ENCODE results near the gene TMEM253.
A peak's percentile ranks its signal among the peaks of the same experiment; 100 is the strongest.

Gene TMEM253

GRCh38 chr14:21078287-21078686 lies 22.6 kb upstream of the TMEM253 start:
- Mint-ChIP-seq H3K4me3 (no peak overlapping the region), H3K9me3 (no peaks in the 10 kb centered on the region), H3K27me3 (ENCODE audit: low read depth) (peaks cover 10% of the 10 kb centered on the region), H3K36me3 (ENCODE audit: low read depth) (no peaks in the 10 kb centered on the region), H3K4me1 (ENCODE audit: low read depth) (no peaks in the 10 kb centered on the region), H3K27ac (no peak overlapping the region)

GRCh38 chr14:21078726-21079125 lies 22.1 kb upstream of the TMEM253 start:
- H3K27ac Mint-ChIP-seq = no peak overlapping the region
- H3K27me3 Mint-ChIP-seq (ENCODE audit: low read depth) = peaks cover 6% of the 10 kb centered on the region
- no peaks in the 10 kb centered on the region for H3K4me1 Mint-ChIP-seq (ENCODE audit: low read depth)
- no peak overlapping the region for H3K4me3 Mint-ChIP-seq
- no peaks in the 10 kb centered on the region for H3K9me3 Mint-ChIP-seq
- H3K36me3 Mint-ChIP-seq (ENCODE audit: low read depth) = no peaks in the 10 kb centered on the region

- Mint-ChIP-seq H3K9me3 (no peaks in the 10 kb centered on the region), H3K36me3 (ENCODE audit: low read depth) (no peaks in the 10 kb centered on the region), H3K27me3 (ENCODE audit: low read depth) (peaks cover 3% of the 10 kb centered on the region)
These were observed 19.2 kb upstream of the TMEM253 start for GRCh38 chr14:21081521-21082142.

GRCh38 chr14:21083565-21084325 lies 17.1 kb upstream of the TMEM253 start:
- Mint-ChIP-seq H3K36me3 (ENCODE audit: low read depth) (no peaks in the 10 kb centered on the region), H3K4me1 (ENCODE audit: low read depth) (peaks cover 13% of the 10 kb centered on the region), H3K4me3 (no peak overlapping the region), H3K9me3 (no peaks in the 10 kb centered on the region), H3K27ac (no peak overlapping the region), H3K27me3 (ENCODE audit: low read depth) (peaks cover 3% of the 10 kb centered on the region)

More at GRCh38 chr14:21081521-21082142, 19.2 kb upstream of the TMEM253 start:
- Mint-ChIP-seq H3K4me1 (ENCODE audit: low read depth) (peaks cover 3% of the 10 kb centered on the region), H3K27ac (no peak overlapping the region), H3K4me3 (no peak overlapping the region)

- no peak overlapping the region for H3K4me3 Mint-ChIP-seq
- H3K27me3 Mint-ChIP-seq (ENCODE audit: low read depth) = peaks cover 3% of the 10 kb centered on the region
- H3K27ac Mint-ChIP-seq = no peak overlapping the region
- peaks cover 15% of the 10 kb centered on the region for H3K4me1 Mint-ChIP-seq (ENCODE audit: low read depth)
- H3K36me3 Mint-ChIP-seq (ENCODE audit: low read depth) = no peaks in the 10 kb centered on the region
- H3K9me3 Mint-ChIP-seq = no peaks in the 10 kb centered on the region
These were observed 16.5 kb upstream of the TMEM253 start for GRCh38 chr14:21084396-21084795.

GRCh38 chr14:21084998-21085853 lies 15.6 kb upstream of the TMEM253 start:
- Mint-ChIP-seq H3K4me3 (no peak overlapping the region), H3K27me3 (ENCODE audit: low read depth) (no peaks in the 10 kb centered on the region), H3K27ac (no peak overlapping the region), H3K9me3 (no peaks in the 10 kb centered on the region), H3K36me3 (ENCODE audit: low read depth) (no peaks in the 10 kb centered on the region), H3K4me1 (ENCODE audit: low read depth) (peaks cover 15% of the 10 kb centered on the region)

- Mint-ChIP-seq H3K27me3 (ENCODE audit: low read depth) (no peaks in the 10 kb centered on the region), H3K4me1 (ENCODE audit: low read depth) (peaks cover 15% of the 10 kb centered on the region), H3K4me3 (no peak overlapping the region), H3K9me3 (no peaks in the 10 kb centered on the region), H3K27ac (peak overlapping the region; percentile 80), H3K36me3 (ENCODE audit: low read depth) (no peaks in the 10 kb centered on the region)
These were observed 14.0 kb upstream of the TMEM253 start for GRCh38 chr14:21086908-21087293.

- H3K27ac Mint-ChIP-seq = peak overlapping the region; percentile 43
- no peaks in the 10 kb centered on the region for H3K9me3 Mint-ChIP-seq
- H3K36me3 Mint-ChIP-seq (ENCODE audit: low read depth) = peaks cover 1% of the 10 kb centered on the region
- H3K4me3 Mint-ChIP-seq = no peak overlapping the region
- H3K4me1 Mint-ChIP-seq (ENCODE audit: low read depth) = peaks cover 16% of the 10 kb centered on the region
- no peaks in the 10 kb centered on the region for H3K27me3 Mint-ChIP-seq (ENCODE audit: low read depth)
These were observed 13.4 kb upstream of the TMEM253 start for GRCh38 chr14:21087294-21088091.

- H3K27ac Mint-ChIP-seq = peak overlapping the region; percentile 77
These were observed 12.2 kb upstream of the TMEM253 start for GRCh38 chr14:21088687-21089086.

GRCh38 chr14:21089271-21089670 lies 11.6 kb upstream of the TMEM253 start:
- no peak overlapping the region for H3K4me3 Mint-ChIP-seq
- peak overlapping the region; percentile 77 for H3K27ac Mint-ChIP-seq
- H3K36me3 Mint-ChIP-seq (ENCODE audit: low read depth) = peaks cover 1% of the 10 kb centered on the region
- H3K27me3 Mint-ChIP-seq (ENCODE audit: low read depth) = peaks cover 5% of the 10 kb centered on the region
- peaks cover 16% of the 10 kb centered on the region for H3K4me1 Mint-ChIP-seq (ENCODE audit: low read depth)
- no peaks in the 10 kb centered on the region for H3K9me3 Mint-ChIP-seq

More at GRCh38 chr14:21088687-21089086, 12.2 kb upstream of the TMEM253 start:
- Mint-ChIP-seq H3K36me3 (ENCODE audit: low read depth) (peaks cover 1% of the 10 kb centered on the region), H3K4me1 (ENCODE audit: low read depth) (peaks cover 16% of the 10 kb centered on the region), H3K4me3 (no peak overlapping the region), H3K9me3 (no peaks in the 10 kb centered on the region), H3K27me3 (ENCODE audit: low read depth) (peaks cover 4% of the 10 kb centered on the region)

- H3K4me3 Mint-ChIP-seq = no peak overlapping the region
- H3K9me3 Mint-ChIP-seq = no peaks in the 10 kb centered on the region
- H3K27ac Mint-ChIP-seq = no peak overlapping the region
- peaks cover 16% of the 10 kb centered on the region for H3K4me1 Mint-ChIP-seq (ENCODE audit: low read depth)
- peaks cover 1% of the 10 kb centered on the region for H3K36me3 Mint-ChIP-seq (ENCODE audit: low read depth)
- peaks cover 5% of the 10 kb centered on the region for H3K27me3 Mint-ChIP-seq (ENCODE audit: low read depth)
These were observed 11.0 kb upstream of the TMEM253 start for GRCh38 chr14:21089877-21090193.

- H3K27ac Mint-ChIP-seq = no peak overlapping the region
- H3K9me3 Mint-ChIP-seq = no peaks in the 10 kb centered on the region
- peaks cover 5% of the 10 kb centered on the region for H3K27me3 Mint-ChIP-seq (ENCODE audit: low read depth)
- H3K36me3 Mint-ChIP-seq (ENCODE audit: low read depth) = peaks cover 1% of the 10 kb centered on the region
- H3K4me3 Mint-ChIP-seq = no peak overlapping the region
- peaks cover 16% of the 10 kb centered on the region for H3K4me1 Mint-ChIP-seq (ENCODE audit: low read depth)
These were observed 10.5 kb upstream of the TMEM253 start for GRCh38 chr14:21090194-21090939.

- peaks cover 5% of the 10 kb centered on the region for H3K27me3 Mint-ChIP-seq (ENCODE audit: low read depth)
- H3K27ac Mint-ChIP-seq = no peak overlapping the region
- H3K36me3 Mint-ChIP-seq (ENCODE audit: low read depth) = peaks cover 1% of the 10 kb centered on the region
- H3K4me3 Mint-ChIP-seq = no peak overlapping the region
- H3K4me1 Mint-ChIP-seq (ENCODE audit: low read depth) = peaks cover 16% of the 10 kb centered on the region
- no peaks in the 10 kb centered on the region for H3K9me3 Mint-ChIP-seq
These were observed 9.8 kb upstream of the TMEM253 start for GRCh38 chr14:21090940-21091663.

Measured in T-helper 1 cell treated with Interleukin-12 subunit alpha and Interleukin-12 subunit beta and Interleukin-4 antibody, amounts not matched to agents 30 μg/mL and 1 μg/mL, for 36 hours (primary cell).